ACHN (cell line): ENCODE results near the gene SMARCD3.

Experiments used
- DNase-seq: peaks from one replicate; pipeline ENCODE4 v3.0.0-alpha.2; 2015
- in situ Hi-C: cut with HindIII; loops from 2 replicates; pipeline ENCODE4 v1.10.0; 2017; ENCODE audit warnings: low sequenced_read_pairs, low pct_ligation_motif_present, low pct_unique_long_range_greater_than_20kb

Gene SMARCD3

DNA sequence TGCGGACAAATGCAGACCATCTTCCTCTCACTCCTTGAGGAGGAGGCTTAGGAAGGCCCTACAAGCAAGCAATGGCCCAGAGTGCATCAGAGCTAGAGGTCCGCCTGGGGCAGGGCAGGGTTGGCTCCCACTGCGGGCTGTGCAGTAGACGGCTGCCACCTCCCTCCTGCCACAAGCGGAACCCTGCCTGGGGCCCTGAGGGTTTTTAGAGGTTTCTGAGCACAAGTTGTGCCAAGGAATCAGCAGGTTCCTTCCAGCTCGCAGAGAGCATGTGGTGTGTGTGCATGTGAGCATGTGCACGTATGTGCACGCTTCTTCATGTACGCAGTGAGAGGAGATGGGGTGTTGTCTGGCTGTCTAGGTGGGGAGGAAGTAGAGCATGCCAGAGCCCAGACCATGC lies 25.9 kb upstream of the SMARCD3 start:
- DNase-seq, result no peak
- in situ Hi-C loops, result no loop called here

DNA sequence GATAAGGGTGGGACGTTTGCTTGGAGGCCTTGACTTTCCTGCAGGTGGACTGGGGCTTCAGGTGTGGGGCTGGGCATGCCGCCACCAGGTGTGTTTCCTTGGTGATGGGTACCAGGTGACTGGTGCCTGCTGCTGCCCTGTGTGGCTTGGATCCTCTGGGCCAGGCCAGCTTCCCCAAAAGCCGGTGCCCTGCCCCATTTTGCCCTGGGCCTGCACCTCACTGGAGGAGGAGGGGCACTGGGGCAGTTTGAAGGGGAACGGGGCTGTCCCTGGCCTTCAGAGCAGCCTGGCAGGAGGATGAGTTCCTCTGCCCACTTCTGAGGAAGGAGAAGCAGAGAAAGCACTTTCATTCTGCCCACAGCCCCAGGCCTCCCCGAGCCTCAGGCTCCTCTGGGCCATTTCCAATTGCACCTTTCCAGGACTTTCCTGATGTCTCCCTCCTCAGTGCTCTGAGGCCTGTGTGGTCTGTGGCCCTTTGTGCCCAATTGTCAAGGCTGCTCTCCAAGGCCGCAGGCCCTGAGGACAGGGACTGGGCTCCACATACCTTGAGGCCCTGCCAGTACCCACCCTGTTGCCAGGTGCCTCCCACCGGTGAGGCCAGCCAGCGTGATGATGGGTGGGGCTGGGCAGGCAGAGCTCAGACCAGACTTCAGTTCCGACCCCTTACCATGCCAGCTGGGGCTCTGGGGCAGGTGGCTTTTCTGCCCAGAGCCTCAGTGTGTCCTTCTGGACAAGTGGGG lies 25.3 kb upstream of the SMARCD3 start:
- in situ Hi-C loops, result no loop called here
- DNase-seq, result no peak

DNA sequence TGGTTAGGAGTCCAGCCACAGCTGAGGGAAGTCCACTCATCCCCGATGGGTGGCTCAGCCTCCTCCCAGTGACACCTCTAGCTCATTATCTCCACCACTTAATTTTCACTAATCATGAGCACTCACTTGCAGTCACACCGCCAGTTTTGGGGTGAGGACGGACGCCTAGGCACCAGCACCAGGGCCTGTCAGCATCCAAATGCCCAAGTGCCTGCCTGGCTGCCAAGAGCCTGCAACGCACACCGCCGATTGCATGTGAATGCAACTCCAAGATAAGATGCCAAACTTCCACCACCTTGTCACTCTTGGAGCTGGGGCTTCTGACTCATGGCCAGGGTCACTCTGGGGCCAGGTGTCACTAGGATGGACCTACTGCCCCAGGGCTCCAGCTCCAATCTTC lies 24.4 kb upstream of the SMARCD3 start:
- in situ Hi-C loops, result no loop called here
- DNase-seq, result no peak

DNA sequence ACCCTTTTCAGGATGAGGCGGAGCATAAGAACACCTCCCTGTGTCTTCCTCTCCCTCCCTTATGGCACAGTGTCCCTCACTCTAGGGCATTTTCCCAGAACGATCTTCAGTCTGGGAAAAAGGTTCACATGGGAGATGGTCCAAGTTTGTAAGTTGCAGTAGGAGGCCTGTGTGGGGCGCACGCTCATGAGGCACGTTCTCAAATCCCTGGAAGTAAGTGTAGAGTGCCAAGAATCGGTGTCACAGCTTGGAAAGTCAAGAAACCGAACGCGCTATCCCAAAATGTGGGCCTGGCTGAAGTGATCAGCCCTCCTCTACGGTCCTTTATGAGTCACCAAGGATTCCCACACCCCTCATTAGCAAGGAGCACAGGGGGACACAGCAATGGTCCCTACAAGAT lies 23.9 kb upstream of the SMARCD3 start:
- in situ Hi-C loops, result no loop called here
- no peak for DNase-seq

DNA sequence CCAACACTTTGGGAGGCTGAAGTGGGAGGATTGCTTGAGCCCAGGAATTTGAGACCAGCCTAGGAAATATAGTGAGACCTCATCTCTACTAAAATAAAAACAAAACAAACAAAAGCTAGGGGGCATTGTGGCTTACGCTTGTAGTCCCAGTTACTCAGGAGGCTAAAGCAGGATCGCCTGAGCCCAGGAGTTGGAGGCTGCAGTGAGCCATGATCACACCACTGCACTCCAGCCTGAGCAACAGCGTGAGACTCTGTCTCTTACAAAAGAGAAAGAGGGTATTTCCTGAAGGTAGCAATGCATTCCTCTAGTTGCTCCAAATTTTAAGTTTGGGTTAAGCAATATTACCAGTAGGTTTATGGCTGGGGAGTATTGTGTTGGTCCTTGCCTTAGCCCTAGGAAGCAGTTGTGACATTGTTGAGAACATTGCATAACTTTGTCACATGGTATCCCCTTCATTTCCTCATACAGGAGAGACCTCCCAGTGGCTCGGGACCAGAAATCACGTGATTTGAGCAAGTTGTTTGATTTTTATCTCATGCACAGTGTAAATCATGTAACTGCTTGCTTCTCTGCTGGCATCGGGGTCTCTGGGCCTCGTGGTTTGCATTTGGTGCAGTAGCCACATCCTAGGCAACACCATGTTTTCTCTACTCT lies 23.3 kb upstream of the SMARCD3 start:
- DNase-seq, result no peak
- in situ Hi-C loops, result no loop called here

DNA sequence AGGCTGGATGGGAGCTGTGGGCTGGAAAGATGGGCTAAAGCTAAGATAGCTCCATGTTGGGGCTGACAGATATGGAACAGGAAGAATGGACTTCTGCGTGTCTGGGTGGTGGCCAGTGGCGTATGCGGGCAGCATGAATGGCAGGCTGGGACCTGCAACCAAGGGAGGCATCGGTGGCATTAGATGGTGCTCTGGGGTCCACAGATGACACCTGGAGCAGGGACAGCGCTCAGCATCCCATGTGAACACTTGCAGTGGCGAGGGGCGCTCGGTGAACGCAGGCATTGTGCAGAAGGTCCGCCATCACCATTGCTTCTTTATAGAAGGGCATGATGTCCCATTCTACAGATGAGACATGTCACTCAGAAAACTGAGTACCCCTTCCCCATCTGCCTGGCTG lies 21.0 kb upstream of the SMARCD3 start:
- in situ Hi-C loops, result no loop called here
- no peak for DNase-seq

DNA sequence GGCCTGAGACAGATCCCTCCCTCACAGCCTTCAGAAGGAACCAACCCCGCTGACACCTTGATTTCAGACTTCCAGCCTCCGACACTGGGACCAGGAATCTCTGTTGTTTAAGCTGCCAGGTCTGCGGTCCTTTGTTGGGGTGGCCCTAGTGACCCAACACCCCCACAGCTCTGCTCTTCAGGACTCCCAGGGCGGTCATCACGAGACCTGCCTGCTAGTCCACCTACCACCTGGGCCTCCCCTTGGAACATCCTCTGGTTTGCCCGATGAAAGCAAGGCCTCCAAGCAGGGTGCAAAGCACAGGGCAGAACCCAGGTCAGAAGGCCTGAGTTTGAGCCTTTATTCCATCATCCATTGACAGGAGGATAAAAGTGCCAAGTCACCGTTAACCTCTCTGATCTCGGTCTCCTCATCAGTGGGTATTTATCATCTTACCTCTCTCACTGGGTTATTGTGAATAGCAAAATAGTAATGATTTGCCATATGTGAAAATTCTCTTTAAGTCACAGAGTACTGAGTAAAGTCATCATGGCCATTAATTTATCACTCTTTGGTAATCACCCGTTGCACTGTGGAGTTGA lies 16.9 kb upstream of the SMARCD3 start:
- in situ Hi-C loops, result no loop called here
- DNase-seq, result no peak

DNA sequence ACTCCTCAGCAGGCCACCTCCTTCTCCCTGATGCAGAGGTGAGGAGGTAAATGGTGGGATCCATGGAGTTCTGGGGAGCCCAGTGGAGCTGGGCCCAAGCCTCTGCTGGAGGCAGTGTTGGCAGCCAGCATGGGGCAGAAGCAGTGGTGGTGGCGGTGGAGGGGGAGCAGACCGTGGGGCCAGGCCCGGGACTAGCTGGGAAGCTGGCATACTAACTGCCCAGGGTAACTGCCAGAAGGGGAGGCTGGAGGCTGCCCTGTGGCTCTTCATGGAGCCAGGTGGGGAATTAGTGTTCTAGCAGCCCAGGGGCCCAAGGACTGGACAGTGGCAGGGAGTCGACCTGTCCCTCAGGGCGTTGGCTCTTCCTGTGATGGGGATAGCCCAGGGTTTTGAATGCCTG lies 16.1 kb upstream of the SMARCD3 start:
- in situ Hi-C loops, result no loop called here
- DNase-seq, result no peak

DNA sequence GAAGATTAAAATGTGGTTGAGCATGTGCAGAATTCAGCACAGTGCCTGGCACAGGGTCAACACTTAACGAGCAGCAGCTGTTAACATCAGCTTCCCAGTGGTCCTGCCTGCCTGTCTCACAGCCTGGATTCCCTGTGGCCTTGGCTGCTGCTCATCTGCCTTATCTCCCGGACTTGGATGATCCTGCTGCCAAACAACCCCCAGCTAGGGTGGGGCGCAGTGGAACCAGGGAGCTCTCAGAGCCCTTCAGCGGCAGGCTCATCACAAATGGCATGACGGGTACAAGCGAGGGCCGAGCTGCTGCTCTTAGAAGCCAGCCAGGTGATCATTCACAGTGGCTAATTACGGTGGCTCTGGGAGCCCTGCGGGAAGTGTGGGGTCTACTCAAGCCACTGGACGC lies 13.0 kb upstream of the SMARCD3 start:
- DNase-seq, result no peak
- in situ Hi-C loops, result no loop called here

DNA sequence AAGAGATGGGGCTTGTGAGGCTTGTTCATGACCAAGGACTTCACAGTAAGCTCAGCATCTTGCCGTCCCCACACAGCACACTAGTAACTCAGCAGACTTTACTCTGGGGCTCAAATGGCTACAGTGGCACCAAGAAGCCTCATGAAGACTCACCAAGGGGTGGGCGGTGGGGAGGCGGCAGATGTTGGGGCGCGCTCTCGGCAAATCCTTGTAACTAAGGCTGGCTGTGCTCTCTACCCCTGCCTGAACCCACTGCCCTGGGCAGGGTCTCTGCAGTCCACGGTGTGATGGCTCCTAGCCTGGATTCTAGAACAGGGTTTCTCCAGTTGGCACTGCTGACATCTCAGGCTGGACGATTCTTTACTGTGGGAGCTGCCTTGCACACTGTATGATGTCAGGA lies 12.4 kb upstream of the SMARCD3 start:
- in situ Hi-C loops, result no loop called here
- no peak for DNase-seq

DNA sequence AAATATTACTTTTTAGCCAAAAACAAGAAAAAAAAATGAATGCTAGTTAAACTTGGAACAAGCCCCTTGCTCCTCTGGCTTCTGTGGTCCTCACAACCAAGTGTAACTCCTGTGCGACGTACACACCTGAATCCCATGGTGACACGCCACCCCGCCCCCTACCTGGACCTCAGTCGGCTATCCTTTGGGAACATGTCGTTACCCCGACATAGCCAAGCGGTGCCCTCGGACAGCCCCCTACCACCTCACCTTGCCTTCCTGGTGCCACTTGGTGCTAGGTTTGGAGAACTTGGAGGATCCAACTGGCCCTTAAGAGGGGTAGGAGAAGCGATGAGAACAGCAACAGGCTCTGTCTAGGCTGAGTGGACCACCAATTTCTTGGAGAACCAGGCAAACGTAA lies 12.0 kb upstream of the SMARCD3 start:
- in situ Hi-C loops, result no loop called here
- DNase-seq, result no peak

DNA sequence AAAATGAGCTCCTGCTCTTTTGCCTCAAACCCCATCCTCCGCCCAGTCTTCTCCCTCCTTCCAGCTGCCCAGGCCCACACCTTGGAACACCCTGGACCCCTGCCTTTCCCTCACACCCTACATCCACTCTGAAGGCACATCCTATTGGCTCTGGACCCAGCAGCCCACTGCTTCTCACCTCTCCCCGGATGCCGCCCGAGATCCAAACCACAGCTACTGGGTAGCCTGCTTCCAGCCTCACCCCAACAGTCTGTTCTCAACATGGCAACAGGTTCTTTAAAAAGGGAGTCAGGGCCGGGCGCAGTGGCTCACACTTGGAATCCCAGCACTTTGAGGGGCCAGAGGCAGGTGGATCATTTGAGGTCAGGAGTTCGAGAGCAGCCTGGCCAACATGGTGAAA lies 9.5 kb upstream of the SMARCD3 start:
- no peak for DNase-seq
- in situ Hi-C loops, result no loop called here

DNA sequence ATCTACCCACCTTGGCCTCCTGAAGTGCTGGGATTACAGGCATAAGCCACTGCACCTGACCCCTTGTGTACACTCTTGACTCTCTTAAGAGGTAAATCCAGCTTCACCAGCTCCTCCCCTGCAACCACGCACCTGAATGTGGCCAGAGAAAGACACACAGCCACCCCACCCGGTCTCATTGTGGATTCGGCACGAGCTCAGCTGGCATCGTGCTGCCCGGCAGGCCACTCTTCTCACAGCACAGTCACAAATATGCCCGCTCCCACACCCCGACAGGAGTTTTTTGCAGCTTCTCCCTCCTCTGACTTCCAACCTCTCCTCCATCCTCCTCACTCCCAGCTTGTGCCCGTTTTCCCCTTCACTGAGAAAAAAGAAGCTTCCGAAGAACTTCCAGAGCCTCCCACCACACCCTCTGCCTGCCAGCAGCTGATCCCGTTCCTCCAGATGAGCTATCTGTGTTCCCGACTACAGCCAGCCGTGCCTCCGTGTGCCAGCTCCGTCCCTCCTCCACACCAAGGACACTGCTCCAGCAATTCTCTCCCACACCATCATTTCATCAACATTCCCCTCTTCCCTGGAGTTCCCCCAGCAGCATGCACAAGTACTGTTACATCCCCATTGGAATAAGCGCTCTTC lies 8.0 kb upstream of the SMARCD3 start:
- DNase-seq, result no peak
- in situ Hi-C loops, result no loop called here

DNA sequence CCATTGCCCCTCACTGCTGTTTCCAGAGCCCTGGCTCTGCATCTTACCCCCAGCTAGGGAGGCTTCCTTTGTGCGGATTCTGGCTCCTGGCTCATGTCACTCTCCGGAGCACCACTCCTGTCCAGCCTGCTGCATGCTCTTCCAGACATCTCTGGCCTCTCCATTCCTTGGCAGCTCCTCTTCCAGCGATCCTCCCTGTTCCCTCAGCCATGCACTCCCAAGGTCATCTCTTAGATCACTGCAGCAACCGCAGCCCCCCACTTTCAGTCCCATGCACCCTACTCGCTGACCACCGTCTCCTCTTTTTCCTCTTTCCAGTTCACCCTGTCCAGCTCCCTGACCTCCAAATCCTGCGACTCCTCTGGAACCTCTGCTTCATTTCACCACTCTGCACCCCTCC lies 6.9 kb upstream of the SMARCD3 start:
- no peak for DNase-seq
- in situ Hi-C loops, result no loop called here

DNA sequence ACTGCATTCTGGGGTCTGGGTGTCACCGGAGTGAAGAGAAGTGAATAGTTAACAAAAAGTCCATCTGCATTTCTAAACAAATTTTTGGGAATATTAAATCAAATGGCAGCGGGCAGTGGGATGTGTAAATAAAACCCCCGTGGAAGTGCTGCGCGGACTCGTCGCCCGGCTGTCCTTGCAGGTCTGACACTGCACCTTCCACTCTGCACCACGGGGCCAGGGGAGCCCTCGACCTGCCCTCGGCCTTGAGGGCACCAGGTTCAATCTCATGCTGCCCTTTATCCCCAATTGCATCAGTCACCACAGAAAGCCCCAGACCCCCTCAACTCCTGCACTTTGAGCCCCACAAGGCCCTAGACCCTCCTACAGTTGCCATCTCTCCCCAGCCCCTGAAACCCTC lies 6.4 kb upstream of the SMARCD3 start:
- in situ Hi-C loops, result no loop called here
- no peak for DNase-seq

DNA sequence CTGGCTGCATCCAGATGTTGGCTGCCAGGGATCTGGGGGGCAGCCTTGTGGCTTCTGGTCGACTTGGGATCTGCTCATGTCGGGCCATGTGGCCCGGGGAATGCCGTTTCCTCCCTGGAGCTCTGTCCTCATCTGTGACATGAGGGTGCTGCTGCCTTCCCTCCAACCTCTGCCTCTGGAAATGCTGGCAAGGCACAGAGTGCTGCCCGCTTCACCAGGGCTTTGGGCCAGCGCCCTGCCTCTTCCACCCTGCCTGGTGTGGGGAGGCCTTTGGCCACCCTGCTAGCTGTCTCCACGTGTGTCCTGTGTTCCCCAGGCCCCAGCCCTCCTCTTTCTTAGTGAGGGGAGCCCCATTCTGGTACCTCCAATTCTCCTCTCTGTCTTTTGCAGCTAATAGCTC lies 5.8 kb upstream of the SMARCD3 start:
- in situ Hi-C loops, result no loop called here
- no peak for DNase-seq

DNA sequence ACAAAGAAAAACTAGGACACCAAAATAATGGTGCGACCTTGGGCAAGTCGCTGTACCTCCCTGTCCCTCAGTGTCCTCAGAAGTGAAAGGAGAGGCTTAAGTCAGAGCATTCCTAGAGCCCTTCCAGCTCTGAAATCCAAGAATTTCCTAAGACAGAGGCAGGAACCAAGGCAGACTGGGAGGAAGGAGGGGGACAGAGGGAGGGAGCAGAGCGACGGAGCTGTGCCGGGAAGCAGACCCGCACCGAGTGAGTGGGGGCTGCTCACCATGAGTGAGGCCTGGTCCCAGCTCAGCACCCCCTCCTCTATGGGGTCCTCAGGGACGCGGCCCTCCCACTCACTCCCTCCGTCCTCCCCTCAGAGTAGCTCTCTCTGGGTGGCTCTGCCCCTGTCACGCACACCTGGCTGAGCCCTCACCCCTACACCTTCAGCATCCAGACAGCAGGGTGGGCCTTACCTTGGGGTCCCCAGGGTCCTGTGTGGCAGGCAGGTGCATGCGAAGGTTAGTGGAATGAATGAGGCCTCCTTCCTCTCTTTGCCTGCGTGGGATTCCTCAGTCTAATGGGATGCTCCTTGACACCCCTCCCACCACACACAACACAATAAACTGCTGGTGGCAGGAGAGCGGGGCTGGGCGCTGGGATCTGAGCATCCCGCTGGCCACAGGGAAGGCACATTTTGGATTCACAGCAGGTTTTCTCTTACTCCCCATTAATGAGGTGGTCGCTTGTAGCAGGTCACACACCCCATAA lies 4.6 kb upstream of the SMARCD3 start:
- in situ Hi-C loops, result no loop called here
- no peak for DNase-seq

DNA sequence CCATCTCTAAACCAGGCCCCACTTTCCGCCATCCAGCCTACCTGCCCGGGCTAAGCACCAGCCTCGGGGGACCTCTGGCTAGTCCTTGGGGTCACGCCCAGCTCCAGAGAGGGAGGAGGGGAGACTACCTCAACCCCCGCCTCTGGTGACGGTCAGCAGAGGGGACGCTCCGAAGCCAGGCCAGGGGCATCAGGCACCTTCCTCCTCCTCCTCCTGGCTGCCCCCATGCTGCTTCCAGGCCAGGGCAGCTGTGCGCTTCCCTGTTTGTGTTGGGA lies 4.0 kb upstream of the SMARCD3 start:
- DNase-seq, result no peak
- in situ Hi-C loops, result no loop called here
